BJ (cell line): ENCODE data around the gene VPS13A. TPM values are rescaled to one million over a fixed set of nuclear protein-coding genes. Genes with fewer than 3 reads are reported as not detected.

Experiments used
- CTCF ChIA-PET: fragments of 350-600 bp; formaldehyde crosslinking; extraction: SDS; loops from one replicate; lab custom pipeline; 2021; ENCODE audit warnings: antibody characterized with exemption, inconsistent platforms; lab: Yijun Ruan, JAX
- POLR2A ChIA-PET: fragments of 300-600 bp; sonication (Branson Sonifier 250); formaldehyde crosslinking; extraction: SDS; loops from one replicate; lab custom pipeline; 2021; ENCODE audit warnings: antibody characterized with exemption; lab: Charles Lee
- DNase-seq: peaks from one replicate; pipeline ENCODE4 v3.0.0-alpha.2; 2011; ENCODE audit warnings: low read depth
- H3K27me3 ChIP-seq: 2 replicates; pipeline ENCODE4 v1.6.0; 2011; ENCODE audit warnings: low read length; ENCODE audit not compliant: control insufficient read depth, insufficient read depth
- H3K36me3 ChIP-seq: 2 replicates; pipeline ENCODE4 v1.5.1; 2011; ENCODE audit warnings: low read length; ENCODE audit not compliant: control insufficient read depth, insufficient read depth
- H3K4me3 ChIP-seq: 2 replicates; pipeline ENCODE4 v1.5.1; 2011; ENCODE audit warnings: low read depth, mild to moderate bottlenecking, control low read depth, low read length
- polyA plus RNA-seq: library from polyadenylated mRNA; depleted of rRNA; stranded (reverse); fragments of >200 nt; gene quantifications from 2 replicates; pipeline ENCODE4 v1.2.3, GENCODE V29; 2011; rRNA removed
- TF ChIP-seq, protein P1 (sequence below): IDR thresholded peaks from 2 replicates; pipeline ENCODE4 v1.5.1; 2011; ENCODE audit warnings: low read depth, mild to moderate bottlenecking, control low read depth, inconsistent platforms, low read length, moderate library complexity; ENCODE audit not compliant: insufficient read depth

The VPS13A gene
- polyA plus RNA-seq, 1 experiment: 7.5 TPM

DNA sequence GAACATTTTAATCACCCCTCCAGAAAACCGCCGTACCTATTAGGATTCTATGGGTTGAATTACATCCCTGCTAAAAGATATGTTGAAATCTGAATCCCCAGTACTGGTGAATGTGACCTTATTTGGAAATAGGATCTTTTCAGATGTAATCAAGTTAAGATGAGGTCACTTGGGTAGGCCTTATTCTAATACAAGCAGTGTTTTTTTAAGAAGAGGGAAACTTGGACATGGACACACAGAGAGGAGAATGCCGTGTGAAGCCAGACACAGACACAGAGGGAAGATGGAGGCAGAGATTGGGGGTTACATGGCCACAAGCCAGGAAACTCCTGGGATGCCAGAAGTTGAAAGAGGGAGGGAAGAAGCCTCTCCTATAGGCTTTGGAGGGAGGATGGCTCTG is 287.3 kb downstream of the VPS13A start:
- DNase-seq: no peak
- ChIA-PET POLR2A (no interaction called here), CTCF (interaction anchor here (1.0 kb wide), 1 partner anchor 8 kb away, joined by 3 read pairs; no protein-coding TSS in a partner anchor)
- peaks cover 2% of the 10 kb centered on the region; the same call in 1 of the 2 replicates for H3K27me3 ChIP-seq
- no peaks in the 10 kb centered on the region for H3K36me3 ChIP-seq
- TF ChIP-seq, protein P1, sequence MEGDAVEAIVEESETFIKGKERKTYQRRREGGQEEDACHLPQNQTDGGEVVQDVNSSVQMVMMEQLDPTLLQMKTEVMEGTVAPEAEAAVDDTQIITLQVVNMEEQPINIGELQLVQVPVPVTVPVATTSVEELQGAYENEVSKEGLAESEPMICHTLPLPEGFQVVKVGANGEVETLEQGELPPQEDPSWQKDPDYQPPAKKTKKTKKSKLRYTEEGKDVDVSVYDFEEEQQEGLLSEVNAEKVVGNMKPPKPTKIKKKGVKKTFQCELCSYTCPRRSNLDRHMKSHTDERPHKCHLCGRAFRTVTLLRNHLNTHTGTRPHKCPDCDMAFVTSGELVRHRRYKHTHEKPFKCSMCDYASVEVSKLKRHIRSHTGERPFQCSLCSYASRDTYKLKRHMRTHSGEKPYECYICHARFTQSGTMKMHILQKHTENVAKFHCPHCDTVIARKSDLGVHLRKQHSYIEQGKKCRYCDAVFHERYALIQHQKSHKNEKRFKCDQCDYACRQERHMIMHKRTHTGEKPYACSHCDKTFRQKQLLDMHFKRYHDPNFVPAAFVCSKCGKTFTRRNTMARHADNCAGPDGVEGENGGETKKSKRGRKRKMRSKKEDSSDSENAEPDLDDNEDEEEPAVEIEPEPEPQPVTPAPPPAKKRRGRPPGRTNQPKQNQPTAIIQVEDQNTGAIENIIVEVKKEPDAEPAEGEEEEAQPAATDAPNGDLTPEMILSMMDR: no peak
- no peak overlapping the region for H3K4me3 ChIP-seq

DNA sequence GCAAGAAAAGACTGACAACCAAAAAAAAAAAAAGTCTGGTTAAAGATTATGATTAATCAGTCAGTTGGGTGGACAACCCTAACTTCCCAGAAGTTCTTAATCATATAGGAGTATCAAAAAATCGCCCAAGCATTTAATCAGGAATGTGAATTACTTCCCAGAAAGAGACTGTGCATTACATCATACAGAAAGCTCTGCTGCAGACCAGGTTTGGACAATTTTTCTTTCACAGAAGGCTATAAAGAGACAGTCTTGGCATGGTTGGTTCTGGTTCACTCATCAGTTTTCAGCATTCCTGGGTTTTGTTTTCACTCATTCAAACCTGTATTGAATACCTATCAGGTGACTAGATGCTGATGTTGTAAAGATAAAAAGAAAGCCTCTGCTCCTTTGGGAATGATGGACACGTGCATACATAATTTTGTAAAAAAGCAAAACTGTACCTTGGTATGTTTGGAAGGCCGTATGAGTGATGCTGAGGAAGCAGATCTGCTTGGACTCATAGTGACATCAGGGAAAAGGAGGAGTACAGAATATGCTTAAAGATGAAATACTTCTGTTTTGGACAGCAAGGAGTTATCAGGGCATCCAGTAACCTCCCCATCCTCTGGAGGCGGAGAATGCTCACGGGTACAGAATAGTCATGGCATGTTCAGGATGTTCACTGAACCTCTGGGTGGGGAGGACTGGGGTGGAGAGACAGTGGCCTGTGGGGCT is 292.3 kb downstream of the VPS13A start:
- no peak for DNase-seq
- Histone ChIP-seq H3K4me3 (no peak overlapping the region), H3K27me3 (no peaks in the 10 kb centered on the region), H3K36me3 (no peaks in the 10 kb centered on the region)
- TF ChIP-seq, protein P1: no peak
- ChIA-PET CTCF (interaction anchor here (5.9 kb wide), 1 partner anchor 13 kb away, joined by 42 read pairs; no protein-coding TSS in a partner anchor), POLR2A (no interaction called here)

Other genes with a start within 250 kb of the VPS13A start
- not detected in 2 replicates for gene FOXB2, start 157.9 kb upstream of the VPS13A start, polyA plus RNA-seq